Measurements from ENCODE around the gene GCNA.

- TF ChIP-seq CTCF (IDR thresholded peaks at IDR 0.05): no peak
- no peak for TF ChIP-seq POLR2A (IDR thresholded peaks at IDR 0.05)
Observed at GRCh38 chrX:71660562-71661416, 82.6 kb downstream of the GCNA start.
